HG02678 (cell line): Measurements from ENCODE around the gene CHRNA9.

ENCODE experiments used
- ATAC-seq: cut with Tn5 transposase; IDR thresholded peaks from one replicate; pipeline ENCODE4 v1.9.1; 2021; ENCODE audit warnings: mild to moderate bottlenecking, moderate library complexity; ENCODE audit not compliant: unreplicated experiment

The CHRNA9 gene

DNA sequence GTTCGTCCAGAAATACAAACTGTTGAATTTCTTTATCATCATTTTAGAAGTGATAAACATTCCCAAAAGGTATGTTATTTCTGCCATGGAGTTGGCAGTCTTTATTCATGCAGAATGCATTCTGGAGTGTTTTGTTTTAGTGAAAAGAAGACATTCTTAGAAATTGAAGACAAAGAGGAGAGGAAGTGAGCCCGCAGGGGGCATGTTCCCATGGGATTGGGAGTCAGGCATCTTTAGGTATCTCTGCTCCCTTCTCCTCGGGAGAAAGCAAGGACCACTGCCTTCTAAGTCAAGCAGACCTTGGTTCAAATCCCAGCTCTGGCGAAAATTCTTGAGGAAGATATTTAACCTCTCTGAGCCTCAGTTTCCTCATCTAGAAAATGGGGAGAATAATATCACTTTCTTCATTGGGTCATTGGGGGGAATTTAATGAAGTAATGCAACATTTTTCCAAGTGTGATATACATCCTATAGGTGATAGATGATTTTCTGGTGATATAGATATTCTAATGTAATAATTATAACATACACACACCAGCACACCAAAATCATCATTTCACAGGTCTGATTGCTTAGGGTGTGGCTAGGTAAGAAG is 26.5 kb upstream of the CHRNA9 start:
- ATAC-seq = no peak

GRCh38 chr4:40309250-40309774 is 25.8 kb upstream of the CHRNA9 start:
- ATAC-seq = peak; percentile 38

DNA sequence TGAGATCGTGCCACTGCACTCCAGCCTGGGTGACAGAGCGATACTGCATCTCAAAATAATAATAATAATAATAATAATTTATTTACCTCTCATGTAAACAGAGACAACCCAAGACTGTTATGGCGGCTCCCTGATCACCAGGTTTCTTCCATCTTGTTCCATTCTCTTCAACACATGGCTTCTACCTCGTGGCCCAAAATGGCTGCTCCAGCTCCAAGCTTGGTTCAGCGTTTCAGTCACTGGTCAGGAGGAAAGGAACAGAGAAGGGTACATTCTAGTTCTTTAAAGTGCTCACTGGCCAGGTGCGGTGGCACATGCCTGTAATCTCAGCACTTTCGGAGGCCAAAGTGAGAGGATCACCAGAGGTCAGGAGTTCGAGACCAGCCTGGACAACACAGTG is 24.9 kb upstream of the CHRNA9 start:
- ATAC-seq = no peak

- no peak for ATAC-seq
Measured at GRCh38 chr4:40311811-40312346, 23.3 kb upstream of the CHRNA9 start.

DNA sequence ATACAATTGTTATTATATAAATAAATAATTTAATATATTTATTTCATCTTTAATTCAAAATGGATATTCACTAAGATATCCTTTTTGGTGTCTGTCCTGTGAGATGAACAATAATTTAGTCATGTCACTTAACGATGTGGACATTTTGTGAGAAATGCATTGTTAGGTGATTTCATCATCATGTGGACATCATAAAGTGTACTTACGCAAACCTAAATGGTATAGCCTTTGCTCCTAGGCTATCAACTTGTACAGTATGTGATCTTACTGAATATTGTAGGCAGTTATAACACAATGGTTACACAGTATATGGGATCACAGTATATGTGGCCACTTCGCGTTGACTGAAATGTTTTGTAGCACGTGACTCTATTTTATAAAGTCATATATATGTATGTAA is 20.2 kb upstream of the CHRNA9 start:
- ATAC-seq = no peak

GRCh38 chr4:40316333-40316781 is 18.8 kb upstream of the CHRNA9 start:
- ATAC-seq = peak; percentile 36

GRCh38 chr4:40316782-40317635 is 18.1 kb upstream of the CHRNA9 start:
- peak; percentile 58 for ATAC-seq

DNA sequence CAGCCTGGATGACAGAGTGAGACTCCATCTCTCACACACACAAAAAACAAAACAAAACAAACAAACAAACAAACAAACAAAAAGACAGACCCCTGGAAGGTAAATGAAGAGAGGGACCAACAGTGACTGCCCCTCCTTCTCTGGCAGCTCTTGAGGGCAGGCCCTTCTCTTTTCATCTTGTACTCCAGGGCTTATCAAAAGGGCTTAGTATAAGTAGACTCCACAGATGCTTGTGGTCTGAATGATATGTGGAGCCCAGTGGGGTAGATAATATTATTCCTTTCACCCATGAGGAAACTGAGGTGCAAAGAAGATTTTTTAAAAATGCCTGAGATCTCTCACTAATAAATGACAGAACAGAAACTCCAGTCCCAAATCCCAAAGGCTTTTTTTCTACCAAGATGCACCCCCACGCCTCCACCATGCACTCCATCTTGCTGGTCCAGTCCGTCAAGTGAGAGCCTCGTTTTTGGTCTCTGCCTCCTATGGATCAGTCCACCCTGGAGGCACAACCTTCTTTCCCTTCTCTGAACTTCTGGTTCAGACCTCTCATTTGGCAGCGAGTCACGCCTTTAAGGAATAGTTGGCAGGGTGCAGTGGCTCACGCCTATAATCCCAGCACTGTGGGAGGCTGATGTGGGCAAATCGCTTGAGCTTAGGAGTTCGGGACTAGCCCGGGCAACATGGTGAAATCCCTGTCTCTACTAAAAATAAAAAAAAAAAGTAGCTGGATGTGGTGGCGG is 17.0 kb upstream of the CHRNA9 start:
- no peak for ATAC-seq

GRCh38 chr4:40321574-40322275 is 13.4 kb upstream of the CHRNA9 start:
- no peak for ATAC-seq

DNA sequence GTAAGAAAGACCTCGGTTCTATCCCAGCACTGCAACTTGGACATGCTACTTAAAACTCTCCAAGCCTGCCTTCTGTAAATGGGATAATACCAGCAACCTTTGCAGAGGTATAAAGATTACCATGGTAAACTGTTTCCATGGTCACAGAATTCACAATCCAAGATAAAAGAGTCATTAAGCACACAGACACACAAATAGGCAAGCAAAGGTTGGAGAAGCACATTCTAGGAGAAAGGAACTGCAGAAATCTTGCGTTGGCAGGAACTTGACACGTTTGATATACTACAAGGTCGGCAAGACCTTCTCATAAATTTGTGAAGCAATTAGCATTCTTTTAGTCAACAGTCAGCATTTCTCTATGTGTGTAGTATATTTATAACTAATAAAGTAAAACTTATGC is 12.3 kb upstream of the CHRNA9 start:
- no peak for ATAC-seq

GRCh38 chr4:40323866-40324265 is 11.3 kb upstream of the CHRNA9 start:
- no peak for ATAC-seq

- ATAC-seq = peak; percentile 87
Measured at GRCh38 chr4:40325406-40326019, 9.6 kb upstream of the CHRNA9 start.

DNA sequence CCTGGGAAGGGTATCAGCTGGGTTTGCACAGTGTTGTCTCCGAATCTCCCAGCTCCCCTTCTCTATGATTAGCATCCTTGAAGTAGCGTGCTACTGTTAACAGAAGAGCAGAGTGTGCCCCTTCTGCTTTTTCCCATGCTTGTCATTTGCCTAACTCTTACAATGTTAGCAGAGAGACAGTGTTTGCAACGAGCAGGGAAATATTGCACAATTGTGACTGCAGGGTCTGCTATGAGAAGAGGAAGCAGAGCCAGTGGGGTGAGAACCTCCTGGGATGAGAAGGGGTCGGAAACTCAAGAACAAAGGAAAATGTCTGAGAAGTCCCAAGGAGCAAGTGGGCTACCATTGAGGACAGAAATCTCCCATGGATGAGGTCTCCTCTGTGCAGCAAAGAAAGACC is 7.8 kb upstream of the CHRNA9 start:
- ATAC-seq = no peak

GRCh38 chr4:40328383-40328782 is 6.8 kb upstream of the CHRNA9 start:
- no peak for ATAC-seq

DNA sequence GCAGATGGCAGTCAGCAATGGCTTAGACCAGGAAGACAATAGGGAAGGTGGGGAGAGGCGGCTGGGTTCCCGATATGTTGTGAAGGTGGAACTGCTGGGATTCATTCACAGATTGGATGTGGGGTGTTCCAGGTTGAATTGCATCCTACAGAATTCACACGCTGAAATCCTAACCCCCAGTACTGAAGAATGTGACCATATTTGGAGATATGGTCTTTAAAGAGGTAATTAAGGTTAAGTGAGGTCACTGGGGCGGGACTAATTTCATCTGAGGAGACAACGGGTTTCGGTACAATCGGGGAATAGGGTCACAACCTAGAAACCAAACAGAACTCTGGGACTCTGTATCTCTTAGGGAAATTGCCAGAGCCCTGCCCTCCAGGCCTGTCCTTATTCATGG is 5.3 kb upstream of the CHRNA9 start:
- no peak for ATAC-seq

- no peak for ATAC-seq
Measured at GRCh38 chr4:40330536-40330935, 4.6 kb upstream of the CHRNA9 start.

DNA sequence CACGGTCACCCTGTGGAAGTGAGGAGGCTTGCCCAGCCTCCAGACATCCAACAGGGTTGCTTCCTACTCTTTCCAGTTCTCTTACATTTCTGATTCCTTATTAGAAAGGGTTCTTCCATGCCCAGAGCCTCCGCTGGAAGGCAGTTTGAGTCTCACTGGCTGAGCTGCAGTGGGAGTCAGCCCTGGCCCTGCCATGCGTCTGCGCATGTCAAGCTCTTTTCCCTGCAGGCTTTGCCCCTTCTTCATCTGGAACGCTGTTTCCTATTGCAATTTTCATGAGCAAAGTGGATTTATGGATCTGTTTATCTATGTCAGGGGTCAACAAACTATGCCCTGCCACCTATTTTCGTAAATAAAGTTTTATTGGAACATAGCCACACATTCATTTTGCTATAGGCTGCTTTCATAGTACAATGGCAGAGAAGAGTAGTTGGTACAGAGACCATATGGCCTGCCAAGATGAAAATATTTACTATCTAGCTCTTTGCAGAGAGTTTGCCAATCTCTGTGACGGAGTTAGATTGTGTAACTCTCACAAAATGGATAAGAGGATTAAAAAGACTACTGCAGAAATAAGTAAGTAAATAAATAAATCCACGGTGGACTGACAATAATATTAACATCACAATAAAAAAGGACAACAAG is 3.9 kb upstream of the CHRNA9 start:
- ATAC-seq = no peak

- no peak for ATAC-seq
Measured at GRCh38 chr4:40331961-40332360, 3.2 kb upstream of the CHRNA9 start.

DNA sequence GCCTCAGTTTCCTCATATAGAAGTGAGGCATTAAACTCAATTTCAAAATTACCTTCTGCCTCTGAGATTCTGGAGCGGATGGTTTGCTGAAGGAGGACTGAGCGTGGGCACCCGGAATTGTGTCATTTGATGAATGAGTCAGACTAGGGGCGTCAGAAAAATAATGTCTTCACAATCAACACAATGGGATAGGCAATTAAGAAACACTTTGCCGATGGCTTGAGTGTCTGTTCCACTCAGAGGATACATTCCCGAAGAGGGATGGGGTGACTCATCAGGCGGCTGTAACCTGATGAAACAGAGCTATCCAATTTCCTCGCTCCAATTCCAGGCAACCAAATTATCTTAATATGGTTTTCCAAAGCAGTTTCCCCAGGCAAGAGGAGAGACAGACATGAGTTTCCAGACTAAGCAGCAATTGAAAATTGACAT is 1.2 kb upstream of the CHRNA9 start:
- ATAC-seq = no peak

GRCh38 chr4:40335525-40335894 is 377 bp downstream of the CHRNA9 start:
- ATAC-seq = no peak
